ENCODE results near the gene HUNK.

HUNK gene

GRCh38 chr21:31948676-31949075 is 75.9 kb downstream of the HUNK start:
- Histone ChIP-seq H3K9ac (no peak overlapping the region), H3K27me3 (ENCODE audit: insufficient read depth, low read depth) (no peaks in the 10 kb centered on the region), H3K4me1 (ENCODE audit: low read depth, poor library complexity, severe bottlenecking) (no peaks in the 10 kb centered on the region), H2AFZ (ENCODE audit: low read depth) (no peak overlapping the region), H3K4me3 (IDR thresholded peaks at IDR 0.05; ENCODE audit: insufficient read depth, low read depth, low read length) (no peak overlapping the region), H3K36me3 (ENCODE audit: insufficient read depth) (no peaks in the 10 kb centered on the region), H4K20me1 (ENCODE audit: insufficient read depth) (no peaks in the 10 kb centered on the region), H3K27ac (no peak overlapping the region), H3K79me2 (ENCODE audit: insufficient read depth, low read depth) (no peaks in the 10 kb centered on the region), H3K4me2 (no peak overlapping the region)
- TF ChIP-seq, protein P1, sequence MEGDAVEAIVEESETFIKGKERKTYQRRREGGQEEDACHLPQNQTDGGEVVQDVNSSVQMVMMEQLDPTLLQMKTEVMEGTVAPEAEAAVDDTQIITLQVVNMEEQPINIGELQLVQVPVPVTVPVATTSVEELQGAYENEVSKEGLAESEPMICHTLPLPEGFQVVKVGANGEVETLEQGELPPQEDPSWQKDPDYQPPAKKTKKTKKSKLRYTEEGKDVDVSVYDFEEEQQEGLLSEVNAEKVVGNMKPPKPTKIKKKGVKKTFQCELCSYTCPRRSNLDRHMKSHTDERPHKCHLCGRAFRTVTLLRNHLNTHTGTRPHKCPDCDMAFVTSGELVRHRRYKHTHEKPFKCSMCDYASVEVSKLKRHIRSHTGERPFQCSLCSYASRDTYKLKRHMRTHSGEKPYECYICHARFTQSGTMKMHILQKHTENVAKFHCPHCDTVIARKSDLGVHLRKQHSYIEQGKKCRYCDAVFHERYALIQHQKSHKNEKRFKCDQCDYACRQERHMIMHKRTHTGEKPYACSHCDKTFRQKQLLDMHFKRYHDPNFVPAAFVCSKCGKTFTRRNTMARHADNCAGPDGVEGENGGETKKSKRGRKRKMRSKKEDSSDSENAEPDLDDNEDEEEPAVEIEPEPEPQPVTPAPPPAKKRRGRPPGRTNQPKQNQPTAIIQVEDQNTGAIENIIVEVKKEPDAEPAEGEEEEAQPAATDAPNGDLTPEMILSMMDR (conservative IDR thresholded peaks at IDR 0.05; ENCODE audit: low read depth, low read length): no peak

DNA sequence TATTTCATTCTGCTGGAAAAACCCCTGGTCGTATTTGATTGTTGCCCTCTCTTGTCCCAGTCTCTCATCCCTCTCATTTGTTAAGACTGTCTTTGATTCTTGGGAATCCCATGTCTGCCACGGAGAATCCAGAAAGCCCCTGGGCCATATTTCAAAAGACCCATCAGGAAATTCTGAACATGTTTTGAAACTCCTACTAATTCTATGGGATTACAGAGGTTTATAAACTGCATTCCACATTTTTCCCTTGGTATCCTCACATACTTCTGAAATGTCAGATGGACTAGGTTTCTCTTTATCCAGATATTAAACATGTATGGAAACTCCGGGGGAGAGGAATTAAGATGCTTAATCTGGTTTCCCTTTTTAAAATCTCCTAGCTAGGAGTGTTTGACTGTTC is 80.0 kb downstream of the HUNK start:
- no peaks in the 10 kb centered on the region for H3K36me3 ChIP-seq (ENCODE audit: insufficient read depth)
- H3K27ac ChIP-seq: no peak overlapping the region
- no peaks in the 10 kb centered on the region for H3K4me1 ChIP-seq (ENCODE audit: low read depth, poor library complexity, severe bottlenecking)
- no peaks in the 10 kb centered on the region for H3K79me2 ChIP-seq (ENCODE audit: insufficient read depth, low read depth)
- H2AFZ ChIP-seq (ENCODE audit: low read depth): no peak overlapping the region
- no peaks in the 10 kb centered on the region for H3K27me3 ChIP-seq (ENCODE audit: insufficient read depth, low read depth)
- no peaks in the 10 kb centered on the region for H4K20me1 ChIP-seq (ENCODE audit: insufficient read depth)
- H3K4me3 ChIP-seq (IDR thresholded peaks at IDR 0.05; ENCODE audit: insufficient read depth, low read depth, low read length): no peak overlapping the region
- no peak overlapping the region for H3K4me2 ChIP-seq
- H3K9ac ChIP-seq: no peak overlapping the region
- TF ChIP-seq, protein P1 (conservative IDR thresholded peaks at IDR 0.05; ENCODE audit: low read depth, low read length): no peak

DNA sequence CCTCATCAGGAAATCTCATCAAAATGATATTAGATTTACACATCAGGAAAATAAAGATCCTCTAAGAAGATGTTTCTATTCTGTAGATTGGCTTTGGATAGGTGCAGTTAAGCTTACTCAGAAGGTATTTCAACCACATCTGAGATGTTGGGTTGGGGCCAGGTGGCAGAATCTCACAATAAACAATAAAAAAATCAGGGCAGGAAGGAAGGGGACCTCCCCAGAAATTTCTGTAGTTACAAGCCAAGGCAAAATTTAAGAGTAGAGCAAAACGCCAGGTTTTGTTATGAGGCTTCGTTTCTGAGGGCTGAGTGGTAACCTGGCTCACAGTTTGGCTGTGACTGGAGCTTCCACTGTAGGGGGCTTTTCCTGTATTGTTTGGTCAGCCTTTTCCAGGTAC is 84.8 kb downstream of the HUNK start:
- Histone ChIP-seq H3K27ac (no peak overlapping the region), H3K27me3 (ENCODE audit: insufficient read depth, low read depth) (no peaks in the 10 kb centered on the region), H3K9ac (no peak overlapping the region), H2AFZ (ENCODE audit: low read depth) (no peak overlapping the region), H3K36me3 (ENCODE audit: insufficient read depth) (no peaks in the 10 kb centered on the region), H3K79me2 (ENCODE audit: insufficient read depth, low read depth) (no peaks in the 10 kb centered on the region), H4K20me1 (ENCODE audit: insufficient read depth) (no peaks in the 10 kb centered on the region), H3K4me2 (no peak overlapping the region), H3K4me3 (IDR thresholded peaks at IDR 0.05; ENCODE audit: insufficient read depth, low read depth, low read length) (no peak overlapping the region), H3K4me1 (ENCODE audit: low read depth, poor library complexity, severe bottlenecking) (no peaks in the 10 kb centered on the region)
- TF ChIP-seq, protein P1 (conservative IDR thresholded peaks at IDR 0.05; ENCODE audit: low read depth, low read length): no peak

DNA sequence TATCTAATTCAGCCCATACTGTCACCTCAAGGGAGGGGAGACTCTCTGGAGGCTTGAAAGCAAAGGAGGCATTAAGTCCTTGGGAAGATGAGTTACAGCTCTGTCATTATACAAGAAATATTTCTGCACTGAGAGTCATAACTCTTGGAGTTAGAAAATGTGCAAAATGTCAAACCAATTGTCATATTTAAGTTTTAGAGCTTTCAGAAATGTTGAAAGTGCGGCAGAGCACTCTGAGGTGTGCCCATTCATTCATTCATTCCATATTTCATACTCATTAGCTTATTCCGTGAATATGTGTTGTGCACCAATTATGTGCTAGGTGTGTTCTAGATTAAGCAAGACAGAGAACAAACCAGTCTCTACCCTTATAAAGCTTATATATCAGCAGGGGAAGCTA is 87.1 kb downstream of the HUNK start:
- H3K9ac ChIP-seq: no peak overlapping the region
- no peak overlapping the region for H3K4me3 ChIP-seq (IDR thresholded peaks at IDR 0.05; ENCODE audit: insufficient read depth, low read depth, low read length)
- H3K4me2 ChIP-seq: no peak overlapping the region
- H3K36me3 ChIP-seq (ENCODE audit: insufficient read depth): no peaks in the 10 kb centered on the region
- H3K27ac ChIP-seq: no peak overlapping the region
- H3K27me3 ChIP-seq (ENCODE audit: insufficient read depth, low read depth): no peaks in the 10 kb centered on the region
- TF ChIP-seq, protein P1 (conservative IDR thresholded peaks at IDR 0.05; ENCODE audit: low read depth, low read length): no peak
- no peak overlapping the region for H2AFZ ChIP-seq (ENCODE audit: low read depth)
- no peaks in the 10 kb centered on the region for H3K4me1 ChIP-seq (ENCODE audit: low read depth, poor library complexity, severe bottlenecking)
- no peaks in the 10 kb centered on the region for H3K79me2 ChIP-seq (ENCODE audit: insufficient read depth, low read depth)
- H4K20me1 ChIP-seq (ENCODE audit: insufficient read depth): no peaks in the 10 kb centered on the region
